Hair follicular keratinocyte (primary cell): Measurements from ENCODE around the gene ATL1. TPM values are rescaled to one million over a fixed set of nuclear protein-coding genes. Genes with fewer than 3 reads are reported as not detected.

Source experiments
- total RNA-seq: library from RNA; depleted of rRNA; stranded (reverse); fragments of >200 nt; gene quantifications from 2 replicates; pipeline ENCODE4 v1.2.3, GENCODE V29; 2015

ATL1 gene
- 2.6 and 15.1 TPM in 2 replicates for total RNA-seq

GRCh38 chr14:50559990-50560930 is at the start of gene ATL1:
Gene ATL1 (plus strand): TSS chr14:50560145. CDS start chr14:50560266, 121 bp downstream.

GRCh38 chr14:50532502-50533240 is 27.3 kb upstream of the ATL1 start, which contains the start of gene MAP4K5:
Gene MAP4K5 (minus strand): TSS chr14:50532569. CDS start chr14:50532049, 520 bp downstream.

GRCh38 chr14:50667996-50668825 is 108.3 kb downstream of the ATL1 start, which contains the start of gene SAV1:
Gene SAV1 (minus strand): TSS chr14:50668306. CDS start chr14:50667967, 339 bp downstream.

Other genes with a start within 250 kb of the ATL1 start
- gene L2HGDH, start 247.9 kb upstream of the ATL1 start, total RNA-seq, result 2.9 and 8.4 TPM in 2 replicates
- gene DMAC2L, start 247.8 kb upstream of the ATL1 start, total RNA-seq, result 10.1 and 10.7 TPM in 2 replicates
- gene CDKL1, start 163.3 kb upstream of the ATL1 start, total RNA-seq, result 1.2 and 4.0 TPM in 2 replicates
- gene MAP4K5, start 27.6 kb upstream of the ATL1 start, total RNA-seq, result 38.1 and 64.1 TPM in 2 replicates
- 15.1 and 29.9 TPM in 2 replicates for gene SAV1, start 108.2 kb downstream of the ATL1 start, total RNA-seq